ENCODE results near the gene IFI30. TPM values are rescaled to one million over a fixed set of nuclear protein-coding genes. Genes with fewer than 3 reads are reported as not detected.
A peak's percentile ranks its signal among the peaks of the same experiment; 100 is the strongest.

The IFI30 gene
- total RNA-seq, 8 experiments from 2014 or later: 0.09 to 163 (median 3.1) TPM

- in situ Hi-C loops (cut with MboI; ENCODE audit: low pct_unique_long_range_greater_than_20kb in 2 of 9, low sequenced_read_pairs in 9 of 9, unreplicated experiment in 9 of 9): no loop called here
- H3K4me1 ChIP-seq (replicated peaks in 1 of 2): peaks cover 0 to under 1% of the 10 kb centered on the region in 2 donors
- WGBS, 10 experiments: 63 to 100% (median 74%) methylated on average over 2 to 5 of the region's 14 CpGs; no CpG with 5 or more reads in 4 of the 10 experiments
- peak; percentile 50 to 88 (median 68) for ATAC-seq (replicated peaks in 6 of 8)
- H3K27ac ChIP-seq: no peak overlapping the region
- H3K4me3 ChIP-seq: no peak overlapping the region
Measured at GRCh38 chr19:18167975-18168645, 5.5 kb upstream of the IFI30 start.

DNA sequence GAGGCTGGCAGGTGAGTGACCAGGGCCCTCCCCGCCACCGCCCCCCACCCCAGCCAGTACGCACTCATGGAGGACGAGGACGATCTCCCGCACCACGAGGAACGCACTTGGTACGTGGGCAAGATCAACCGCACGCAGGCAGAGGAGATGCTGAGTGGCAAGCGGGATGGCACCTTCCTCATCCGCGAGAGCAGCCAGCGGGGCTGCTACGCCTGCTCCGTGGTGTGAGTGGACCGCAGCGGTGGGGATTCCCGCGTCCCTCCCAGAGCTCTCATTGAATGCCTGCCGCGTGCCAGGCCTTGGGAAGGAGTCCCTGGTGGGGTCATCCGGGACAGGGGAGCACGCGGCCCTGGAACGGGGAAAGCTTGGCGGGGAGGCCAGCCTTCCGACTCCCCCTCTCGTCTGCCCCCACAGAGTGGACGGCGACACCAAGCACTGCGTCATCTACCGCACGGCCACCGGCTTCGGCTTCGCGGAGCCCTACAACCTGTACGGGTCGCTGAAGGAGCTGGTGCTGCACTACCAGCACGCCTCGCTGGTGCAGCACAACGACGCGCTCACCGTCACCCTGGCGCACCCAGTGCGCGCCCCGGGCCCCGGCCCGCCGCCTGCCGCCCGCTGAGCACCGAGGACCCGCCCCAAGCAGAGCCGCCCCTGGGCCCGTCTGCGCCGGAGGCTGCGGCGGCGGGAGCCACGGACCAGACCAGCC is 4.8 kb upstream of the IFI30 start:
- Histone ChIP-seq H3K4me3 (no peak overlapping the region), H3K27ac (no peak overlapping the region), H3K4me1 (replicated peaks in 1 of 2) (peaks cover 4 to 7% of the 10 kb centered on the region in 2 donors)
- WGBS, 10 experiments: 95% methylated on average over 8 of the region's 66 CpGs; no CpG with 5 or more reads in 9 of the 10 experiments
- in situ Hi-C loops (cut with MboI; ENCODE audit: low pct_unique_long_range_greater_than_20kb in 2 of 9, low sequenced_read_pairs in 9 of 9, unreplicated experiment in 9 of 9): no loop called here
- peak in 2 of 8 experiments; percentile 6 to 8 for ATAC-seq (replicated peaks in 6 of 8)

GRCh38 chr19:18170714-18171255 is 2.8 kb upstream of the IFI30 start:
- WGBS, 10 experiments: 80 to 100% (median 90%) methylated on average over 1 to 6 of the region's 16 CpGs; no CpG with 5 or more reads in 4 of the 10 experiments
- in situ Hi-C loops (cut with MboI; ENCODE audit: low pct_unique_long_range_greater_than_20kb in 2 of 9, low sequenced_read_pairs in 9 of 9, unreplicated experiment in 9 of 9): no loop called here
- ATAC-seq (replicated peaks in 6 of 8): no peak
- Histone ChIP-seq H3K4me1 (replicated peaks in 1 of 2) (peaks cover 7 to 8% of the 10 kb centered on the region in 2 donors), H3K27ac (no peak overlapping the region), H3K4me3 (no peak overlapping the region)

GRCh38 chr19:18171605-18172327 is 1.8 kb upstream of the IFI30 start:
- WGBS, 10 experiments: 57 to 100% (median 100%) methylated on average over 1 to 7 of the region's 8 CpGs; no CpG with 5 or more reads in 5 of the 10 experiments
- ATAC-seq (replicated peaks in 6 of 8): no peak
- Histone ChIP-seq H3K4me3 (no peak overlapping the region), H3K4me1 (replicated peaks in 1 of 2) (peaks cover 7 to 8% of the 10 kb centered on the region in 2 donors), H3K27ac (no peak overlapping the region)
- in situ Hi-C loops (cut with MboI; ENCODE audit: low pct_unique_long_range_greater_than_20kb in 2 of 9, low sequenced_read_pairs in 9 of 9, unreplicated experiment in 9 of 9): no loop called here

GRCh38 chr19:18172331-18173053 is 1.1 kb upstream of the IFI30 start:
- Histone ChIP-seq H3K27ac (no peak overlapping the region), H3K4me3 (no peak overlapping the region), H3K4me1 (replicated peaks in 1 of 2) (peaks cover 7 to 8% of the 10 kb centered on the region in 2 donors)
- WGBS, 10 experiments: 60 to 80% (median 80%) methylated on average over 1 to 2 of the region's 7 CpGs; no CpG with 5 or more reads in 7 of the 10 experiments
- ATAC-seq (replicated peaks in 6 of 8): no peak
- in situ Hi-C loops (cut with MboI; ENCODE audit: low pct_unique_long_range_greater_than_20kb in 2 of 9, low sequenced_read_pairs in 9 of 9, unreplicated experiment in 9 of 9): no loop called here

DNA sequence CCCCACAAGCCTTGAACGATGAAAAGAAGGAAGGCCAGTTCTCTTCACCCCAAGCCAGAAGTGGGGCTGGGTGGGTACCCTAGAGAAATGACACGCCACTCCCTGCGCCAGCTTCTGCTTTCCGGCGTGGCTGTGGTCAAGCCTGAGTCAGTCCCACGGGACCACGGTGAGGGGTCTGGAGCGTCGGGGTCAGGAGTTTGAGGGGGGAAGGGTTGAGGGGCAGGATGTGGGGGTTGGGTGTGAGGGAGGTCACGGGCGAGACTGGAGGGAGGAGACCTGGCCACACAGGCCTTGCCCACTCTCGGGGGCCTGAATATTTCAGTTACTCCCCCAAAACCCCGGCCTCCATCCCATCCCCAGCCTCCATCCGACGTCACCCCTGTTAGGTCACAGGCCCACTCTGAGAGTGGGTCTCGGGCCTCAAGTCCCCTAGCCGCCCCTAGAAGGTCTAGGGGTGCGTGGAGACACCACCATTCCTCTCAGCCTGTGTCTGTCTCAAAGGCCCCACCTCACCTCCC is 500 bp upstream of the IFI30 start:
- Histone ChIP-seq H3K27ac (no peak overlapping the region), H3K4me3 (no peak overlapping the region), H3K4me1 (replicated peaks in 1 of 2) (peaks cover 7 to 8% of the 10 kb centered on the region in 2 donors)
- ATAC-seq (replicated peaks in 6 of 8): peak in 1 of 8 experiments; percentile 29
- in situ Hi-C loops (cut with MboI; ENCODE audit: low pct_unique_long_range_greater_than_20kb in 2 of 9, low sequenced_read_pairs in 9 of 9, unreplicated experiment in 9 of 9): no loop called here
- WGBS, 10 experiments: no CpG with 5 or more reads among the region's 18 CpGs

GRCh38 chr19:18174983-18175382 is 1.4 kb downstream of the IFI30 start:
- ATAC-seq (replicated peaks in 6 of 8): no peak
- Histone ChIP-seq H3K4me3 (no peak overlapping the region), H3K27ac (no peak overlapping the region), H3K4me1 (replicated peaks in 1 of 2) (peaks cover 7 to 8% of the 10 kb centered on the region in 2 donors)
- 80 to 100% methylated on average over 2 to 9 of the region's 11 CpGs; no CpG with 5 or more reads in 8 of the 10 experiments for WGBS, 10 experiments
- in situ Hi-C loops (cut with MboI; ENCODE audit: low pct_unique_long_range_greater_than_20kb in 2 of 9, low sequenced_read_pairs in 9 of 9, unreplicated experiment in 9 of 9): no loop called here

GRCh38 chr19:18176367-18177310 is 3.0 kb downstream of the IFI30 start:
- Histone ChIP-seq H3K4me3 (no peak overlapping the region), H3K4me1 (replicated peaks in 1 of 2) (peaks cover 7 to 8% of the 10 kb centered on the region in 2 donors), H3K27ac (no peak overlapping the region)
- no peak for ATAC-seq (replicated peaks in 6 of 8)
- in situ Hi-C loops (cut with MboI; ENCODE audit: low pct_unique_long_range_greater_than_20kb in 2 of 9, low sequenced_read_pairs in 9 of 9, unreplicated experiment in 9 of 9): no loop called here
- 20 to 87% (median 78%) methylated on average over 1 to 4 of the region's 19 CpGs; no CpG with 5 or more reads in 4 of the 10 experiments for WGBS, 10 experiments

DNA sequence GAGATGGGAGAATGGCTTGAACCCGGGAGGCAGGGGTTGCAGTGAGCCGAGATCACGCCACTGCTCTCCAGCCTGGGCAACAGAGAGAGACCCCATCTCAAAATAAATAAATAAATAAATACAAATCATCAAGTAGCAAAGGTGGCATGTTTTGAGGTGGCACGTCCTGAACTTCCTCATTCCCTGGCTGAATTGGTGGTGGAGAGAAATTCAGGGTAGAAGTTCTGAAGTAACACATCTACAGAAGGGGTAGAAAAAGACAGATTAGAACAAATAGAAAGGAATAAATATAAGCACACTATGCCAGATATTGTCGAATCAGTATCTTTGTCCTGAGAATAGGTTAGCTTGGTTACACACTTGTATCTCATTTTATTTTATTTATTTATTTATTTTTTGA is 6.3 kb downstream of the IFI30 start:
- H3K4me1 ChIP-seq (replicated peaks in 1 of 2): no peaks in the 10 kb centered on the region
- H3K27ac ChIP-seq: no peak overlapping the region
- no peak overlapping the region for H3K4me3 ChIP-seq
- in situ Hi-C loops (cut with MboI; ENCODE audit: low pct_unique_long_range_greater_than_20kb in 2 of 9, low sequenced_read_pairs in 9 of 9, unreplicated experiment in 9 of 9): no loop called here
- WGBS, 10 experiments: 60 to 100% (median 79%) methylated on average over 1 to 4 of the region's 5 CpGs; no CpG with 5 or more reads in 3 of the 10 experiments
- no peak for ATAC-seq (replicated peaks in 6 of 8)

DNA sequence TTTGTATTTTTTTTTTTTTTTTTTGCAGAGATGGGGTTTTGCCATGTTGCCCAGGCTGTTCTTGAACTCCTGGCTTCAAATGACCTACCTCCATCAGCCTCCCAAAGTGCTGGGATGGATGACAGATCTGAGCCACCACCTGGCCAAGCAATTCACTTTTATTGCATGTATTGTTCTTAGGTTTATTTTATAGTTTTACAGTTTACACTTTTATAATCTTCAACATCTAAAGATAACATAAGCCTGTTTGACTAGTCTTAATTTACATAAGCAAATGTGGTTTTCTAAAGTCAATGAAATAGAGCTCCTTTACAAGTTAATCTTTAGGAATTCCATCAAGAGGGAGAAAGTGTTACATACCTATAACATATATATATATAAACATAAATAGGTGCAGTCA is 9.9 kb downstream of the IFI30 start:
- Histone ChIP-seq H3K27ac (no peak overlapping the region), H3K4me3 (no peak overlapping the region), H3K4me1 (replicated peaks in 1 of 2) (no peaks in the 10 kb centered on the region)
- ATAC-seq (replicated peaks in 6 of 8): no peak
- in situ Hi-C loops (cut with MboI; ENCODE audit: low pct_unique_long_range_greater_than_20kb in 2 of 9, low sequenced_read_pairs in 9 of 9, unreplicated experiment in 9 of 9): no loop called here

DNA sequence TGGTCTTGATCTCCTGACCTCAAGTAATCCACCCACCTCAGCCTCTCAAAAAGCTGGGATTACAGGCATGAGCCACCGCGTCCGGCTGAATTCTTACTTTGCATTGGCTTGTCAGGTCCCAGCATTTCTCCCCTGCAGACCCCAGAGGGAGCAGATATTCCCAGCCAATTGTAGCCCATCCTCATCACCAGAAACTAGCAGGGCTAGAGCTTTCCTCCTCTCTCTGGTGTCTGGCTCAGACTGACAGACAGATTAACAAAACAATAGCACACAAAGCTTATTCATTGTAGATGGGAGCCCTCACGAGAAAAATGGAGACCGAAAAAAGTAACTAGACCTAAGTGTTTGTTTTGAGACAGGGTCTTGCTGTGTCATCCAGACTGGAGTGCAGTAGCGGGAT is 11.9 kb downstream of the IFI30 start:
- 3 to 100% (median 41%) methylated on average over 1 to 5 of the region's 6 CpGs; no CpG with 5 or more reads in 4 of the 10 experiments for WGBS, 10 experiments
- in situ Hi-C loops (cut with MboI; ENCODE audit: low pct_unique_long_range_greater_than_20kb in 2 of 9, low sequenced_read_pairs in 9 of 9, unreplicated experiment in 9 of 9): no loop called here
- H3K4me3 ChIP-seq: no peak overlapping the region
- no peaks in the 10 kb centered on the region for H3K4me1 ChIP-seq (replicated peaks in 1 of 2)
- H3K27ac ChIP-seq: no peak overlapping the region
- ATAC-seq (replicated peaks in 6 of 8): peak in 2 of 8 experiments; percentile 40 to 53

All from motor neuron (in vitro differentiated cells).